Astrocyte of the cerebellum (primary cell): ENCODE measurements around the gene DEAF1.

Source experiments
- DNase-seq: peaks from one replicate; pipeline ENCODE4 v3.0.0-alpha.2; 2011; ENCODE audit warnings: low read depth
- H3K4me3 ChIP-seq: 2 replicates; pipeline ENCODE4 v1.5.1; 2011; ENCODE audit warnings: mild to moderate bottlenecking, low read depth, low read length, moderate library complexity
- CTCF ChIP-seq: IDR thresholded peaks from 2 replicates; pipeline ENCODE4 v1.5.1; 2012; ENCODE audit warnings: low read length, low read depth, moderate library complexity, mild to moderate bottlenecking; ENCODE audit errors: missing control alignments
- in situ Hi-C: cut with HindIII; loops from 2 replicates; pipeline ENCODE4 v1.10.0; 2017; ENCODE audit warnings: low sequenced_read_pairs

Gene DEAF1

GRCh38 chr11:609341-609811 is 85.6 kb downstream of the DEAF1 start:
- no peak for TF ChIP-seq CTCF
- DNase-seq: no peak
- no peak overlapping the region for H3K4me3 ChIP-seq
- in situ Hi-C loops: no loop called here

DNA sequence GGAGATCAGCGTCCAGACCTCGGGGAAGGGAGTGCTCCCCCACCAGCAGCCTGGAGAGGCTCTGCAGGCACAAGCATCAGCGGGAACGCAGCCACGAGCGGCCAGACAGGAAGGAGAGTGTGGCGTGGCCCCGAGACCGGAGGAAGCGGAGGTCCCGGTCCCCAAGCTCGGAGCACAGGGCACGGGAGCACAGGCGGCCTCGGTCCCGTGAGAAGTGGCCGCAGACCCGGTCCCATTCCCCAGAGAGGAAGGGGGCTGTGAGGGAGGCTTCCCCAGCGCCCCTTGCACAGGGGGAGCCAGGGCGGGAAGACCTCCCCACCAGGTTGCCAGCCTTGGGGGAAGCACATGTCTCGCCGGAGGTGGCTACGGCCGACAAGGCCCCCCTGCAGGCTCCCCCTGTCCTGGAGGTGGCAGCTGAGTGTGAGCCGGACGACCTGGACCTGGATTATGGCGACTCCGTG is 86.2 kb downstream of the DEAF1 start:
- TF ChIP-seq CTCF: no peak
- in situ Hi-C loops: no loop called here
- no peak for DNase-seq
- no peak overlapping the region for H3K4me3 ChIP-seq

DNA sequence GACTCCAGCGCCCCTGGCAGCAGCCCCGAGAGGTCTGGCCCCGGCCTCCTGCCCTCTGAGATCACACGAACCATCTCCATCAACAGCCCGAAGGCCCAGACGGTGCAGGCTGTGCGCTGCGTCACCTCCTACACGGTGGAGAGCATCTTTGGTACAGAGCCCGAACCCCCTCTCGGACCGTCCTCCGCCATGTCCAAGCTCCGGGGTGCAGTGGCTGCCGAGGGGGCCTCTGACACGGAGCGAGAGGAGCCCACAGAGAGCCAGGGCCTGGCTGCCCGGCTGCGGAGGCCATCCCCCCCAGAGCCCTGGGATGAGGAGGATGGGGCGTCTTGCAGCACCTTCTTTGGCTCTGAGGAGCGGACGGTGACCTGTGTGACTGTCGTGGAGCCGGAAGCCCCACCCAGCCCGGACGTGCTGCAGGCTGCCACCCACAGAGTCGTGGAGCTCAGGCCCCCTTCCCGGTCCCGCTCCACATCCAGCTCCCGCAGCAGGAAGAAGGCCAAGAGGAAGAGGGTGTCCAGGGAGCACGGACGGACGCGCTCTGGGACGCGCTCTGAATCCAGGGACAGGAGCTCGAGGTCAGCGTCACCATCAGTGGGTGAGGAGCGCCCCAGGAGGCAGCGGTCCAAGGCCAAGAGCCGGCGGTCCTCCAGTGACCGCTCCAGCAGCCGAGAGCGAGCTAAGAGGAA is 86.9 kb downstream of the DEAF1 start:
- DNase-seq: no peak
- no peak overlapping the region for H3K4me3 ChIP-seq
- TF ChIP-seq CTCF: no peak
- in situ Hi-C loops: no loop called here

- no peak for TF ChIP-seq CTCF
- DNase-seq: no peak
- no peak overlapping the region for H3K4me3 ChIP-seq
- in situ Hi-C loops: no loop called here
These were observed 87.8 kb downstream of the DEAF1 start for GRCh38 chr11:607020-607780.

GRCh38 chr11:606245-606644 is 88.8 kb downstream of the DEAF1 start:
- DNase-seq: no peak
- no peak overlapping the region for H3K4me3 ChIP-seq
- no peak for TF ChIP-seq CTCF
- in situ Hi-C loops: no loop called here

GRCh38 chr11:605286-606129 is 89.5 kb downstream of the DEAF1 start:
- no peak for TF ChIP-seq CTCF
- H3K4me3 ChIP-seq: no peak overlapping the region
- DNase-seq: no peak
- in situ Hi-C loops: no loop called here
